NCI-H345 treated with DMSO at 0.1 percent for 48 hours (cell line): ENCODE data around the gene MS4A10.

Source experiments
- DNase-seq: peaks from one replicate; lab custom pipeline; 2025; ENCODE audit not compliant: unreplicated experiment; lab: John Stamatoyannopoulos, UW

Gene MS4A10

DNA sequence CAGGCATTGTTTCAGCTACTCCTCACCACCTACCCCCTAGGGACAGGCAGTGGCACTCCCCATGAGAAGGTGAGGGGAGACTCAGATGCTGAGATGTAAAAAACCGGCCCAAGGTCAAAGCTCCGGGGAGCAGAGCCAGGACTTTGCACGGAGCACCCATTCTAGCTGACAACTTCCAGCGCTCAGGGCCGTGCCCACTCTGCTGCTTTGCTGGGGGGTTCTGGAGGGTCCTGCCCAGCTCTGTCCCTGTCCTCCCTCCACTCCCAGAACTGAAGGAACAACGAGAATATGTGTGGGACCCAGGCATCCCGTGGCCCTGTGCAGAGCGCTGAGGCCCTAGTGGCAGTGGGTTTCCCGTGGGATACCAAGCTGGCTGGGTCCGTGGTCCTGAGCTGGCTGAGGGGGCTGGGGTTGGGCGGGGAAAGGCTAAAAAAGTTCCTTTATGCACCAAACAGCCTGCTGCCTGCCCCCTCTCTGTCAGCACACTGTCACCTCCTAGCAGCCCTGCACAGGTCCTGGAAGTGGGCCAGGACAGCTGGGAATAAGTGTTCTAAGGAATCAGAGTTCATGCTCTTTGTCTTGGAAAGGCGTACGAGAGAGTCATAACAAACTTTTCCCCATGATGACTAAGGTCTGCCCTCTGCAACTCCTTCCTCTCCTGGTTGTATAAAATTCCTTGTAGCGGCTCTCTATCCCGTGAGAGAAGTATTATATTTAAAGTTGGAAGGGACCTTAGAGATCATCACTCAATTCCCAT, 1.9 kb downstream of the MS4A10 start:
- no peak for DNase-seq

DNA sequence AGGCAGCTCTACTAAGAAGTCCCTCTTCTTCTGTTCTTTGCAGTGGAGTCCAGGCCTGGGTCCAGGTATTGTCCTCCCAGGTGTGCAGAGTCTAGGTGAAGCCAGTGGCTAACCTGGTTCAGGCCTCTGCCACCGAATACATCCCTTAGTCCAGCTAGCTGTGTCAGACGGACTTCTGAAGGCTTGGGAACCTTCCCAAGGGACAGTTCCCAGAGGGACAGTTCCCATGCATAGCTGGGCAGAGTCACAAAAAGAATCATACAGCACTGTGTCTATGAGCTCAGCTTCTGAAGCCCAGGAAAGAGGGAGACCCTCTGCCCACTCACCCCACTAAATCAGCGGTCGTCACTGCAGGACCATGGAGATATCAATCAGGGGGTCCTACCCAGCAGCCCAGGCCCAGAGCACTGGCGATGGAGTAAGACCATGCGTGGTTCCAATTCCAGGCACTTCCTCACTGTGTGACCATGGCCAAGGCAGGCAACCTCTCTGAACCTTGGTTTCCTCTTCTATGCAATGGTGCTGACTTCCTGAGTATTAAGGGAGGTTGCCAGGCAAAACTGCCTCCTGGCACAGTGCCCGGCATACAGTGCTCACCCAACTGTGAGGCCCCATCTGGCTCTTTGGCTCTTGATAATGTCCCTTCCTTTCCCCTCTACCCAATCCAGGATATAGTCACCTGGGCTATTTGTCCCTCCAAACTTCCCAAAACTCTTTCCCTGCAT, 3.4 kb downstream of the MS4A10 start:
- no peak for DNase-seq

DNA sequence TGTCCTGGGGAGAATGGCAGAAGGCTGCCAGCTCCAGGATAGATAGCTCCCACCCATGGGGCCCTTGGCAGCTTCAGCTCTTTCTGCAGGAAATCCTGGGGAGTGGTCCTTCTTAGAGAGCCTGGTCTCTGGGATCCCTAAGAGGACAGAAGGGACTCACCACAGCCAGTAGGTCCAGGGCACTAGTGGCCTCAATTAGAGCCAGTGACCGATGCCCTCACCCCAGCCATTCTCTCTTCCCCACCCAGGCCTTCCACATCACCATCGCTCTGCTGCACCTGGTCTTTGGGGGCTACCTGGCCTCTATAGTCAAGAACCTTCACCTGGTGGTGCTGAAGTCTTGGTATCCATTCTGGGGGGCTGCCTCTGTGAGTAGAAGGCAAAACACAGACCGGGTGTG, 5.6 kb downstream of the MS4A10 start:
- DNase-seq, result no peak

DNA sequence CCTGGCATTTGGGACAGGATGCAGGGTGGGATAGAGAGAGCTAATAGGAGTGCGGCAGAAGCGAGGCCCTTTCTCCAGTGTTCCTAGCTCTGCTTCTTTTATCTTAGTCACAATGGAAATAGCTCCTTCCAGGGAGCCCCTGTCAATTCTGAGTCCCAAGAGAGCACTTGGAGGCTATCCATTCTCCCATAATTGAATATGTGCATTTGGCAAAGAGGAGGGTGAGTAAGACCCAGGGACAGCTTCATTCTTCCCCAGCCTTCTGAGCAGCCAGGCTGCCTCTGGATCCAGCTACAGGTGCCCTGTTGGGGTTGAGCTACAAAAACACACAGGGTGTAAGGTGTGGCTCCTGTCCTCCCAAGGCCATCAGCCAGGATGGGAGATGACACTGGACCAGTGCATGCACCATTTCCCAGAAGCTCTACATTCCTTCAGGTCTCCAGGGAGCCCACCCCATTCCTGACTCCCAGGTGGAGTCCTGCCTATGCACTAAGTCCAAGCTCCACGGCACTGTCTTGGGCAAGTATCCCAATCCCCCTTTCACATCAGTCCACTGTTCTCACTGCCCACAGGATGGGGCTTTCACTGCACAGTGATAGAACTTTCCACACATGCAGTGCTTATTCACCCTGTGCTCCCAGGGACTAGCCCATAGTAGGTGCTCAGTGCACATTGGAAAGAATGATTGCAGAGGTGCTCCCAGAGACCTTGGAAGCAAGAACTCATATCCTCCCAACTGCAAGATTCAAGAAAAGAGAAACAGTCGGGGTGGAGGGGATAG, 6.2 kb downstream of the MS4A10 start:
- no peak for DNase-seq

DNA sequence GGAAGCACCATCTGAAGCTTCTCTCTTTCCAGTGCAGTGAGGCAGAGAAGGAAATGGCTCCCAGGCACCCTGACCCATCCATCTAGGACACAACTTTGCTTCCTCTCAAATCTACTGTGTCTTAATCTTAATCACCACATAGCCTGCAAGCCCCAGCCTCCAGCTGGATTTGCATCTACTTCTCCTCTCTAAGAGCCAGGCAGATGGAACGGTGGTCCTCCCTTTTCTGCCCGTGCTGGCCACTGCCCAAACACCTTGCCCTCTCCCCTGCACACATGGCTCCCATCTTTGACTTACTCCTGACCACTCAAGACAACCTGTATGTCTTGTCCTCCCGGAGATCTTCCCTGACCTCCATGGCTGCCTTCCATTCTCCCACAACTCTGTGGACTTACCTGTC, 7.4 kb downstream of the MS4A10 start:
- no peak for DNase-seq

DNA sequence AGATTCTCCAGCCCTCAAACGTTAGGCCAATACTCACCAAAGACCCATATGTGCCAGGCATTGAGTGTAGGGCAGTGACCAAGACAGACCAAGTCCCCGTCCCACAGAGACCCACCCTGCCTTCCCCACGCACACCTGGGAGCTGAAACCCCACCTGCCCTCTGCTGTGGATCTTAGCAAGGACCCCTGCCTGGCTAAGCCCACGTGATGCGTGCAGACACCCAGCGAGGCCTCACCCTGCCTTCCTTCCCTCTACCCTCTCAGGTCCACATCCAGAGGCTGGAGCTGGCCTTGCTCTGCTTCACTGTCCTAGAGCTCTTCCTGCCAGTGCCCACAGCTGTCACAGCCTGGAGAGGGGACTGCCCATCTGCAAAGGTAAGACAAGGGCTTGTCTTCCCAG, 10.2 kb downstream of the MS4A10 start:
- DNase-seq, result no peak

DNA sequence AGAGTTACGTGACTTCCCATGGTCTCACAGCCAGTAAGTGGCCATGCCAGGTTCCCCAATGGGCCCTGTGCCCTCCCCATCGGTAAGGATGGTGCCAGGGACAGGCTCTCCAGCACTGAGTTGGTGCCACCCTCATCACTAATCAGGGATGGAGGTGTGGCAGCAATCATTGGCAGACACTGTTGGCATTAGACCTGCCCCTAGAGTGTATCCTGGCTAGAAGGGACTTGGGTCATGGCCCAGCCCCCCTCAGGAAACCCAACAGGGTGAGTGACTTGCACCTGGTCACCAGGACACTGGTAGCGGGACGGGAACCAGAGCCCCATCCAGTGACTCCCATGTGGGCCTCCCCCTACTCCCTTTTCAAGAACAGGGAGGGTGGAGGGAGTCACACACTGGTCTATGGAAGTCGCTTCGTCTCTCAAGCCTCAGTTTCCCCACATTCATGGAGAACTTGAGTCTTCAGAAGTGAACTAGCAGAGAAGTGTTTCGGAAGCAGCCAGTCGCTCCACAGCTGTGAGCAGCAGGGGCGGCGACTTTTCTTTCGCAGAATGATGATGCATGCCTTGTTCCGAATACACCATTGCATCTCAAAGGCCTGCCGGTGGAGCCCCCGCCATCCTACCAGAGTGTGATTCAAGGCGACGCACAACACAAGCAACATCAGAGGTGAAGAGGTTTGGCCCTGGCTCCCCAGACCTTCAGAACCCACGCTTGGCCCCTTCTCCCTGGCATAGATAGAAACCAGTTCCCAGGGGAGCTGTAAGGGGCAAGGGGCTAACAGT, 12.9 kb downstream of the MS4A10 start:
- DNase-seq, result no peak

DNA sequence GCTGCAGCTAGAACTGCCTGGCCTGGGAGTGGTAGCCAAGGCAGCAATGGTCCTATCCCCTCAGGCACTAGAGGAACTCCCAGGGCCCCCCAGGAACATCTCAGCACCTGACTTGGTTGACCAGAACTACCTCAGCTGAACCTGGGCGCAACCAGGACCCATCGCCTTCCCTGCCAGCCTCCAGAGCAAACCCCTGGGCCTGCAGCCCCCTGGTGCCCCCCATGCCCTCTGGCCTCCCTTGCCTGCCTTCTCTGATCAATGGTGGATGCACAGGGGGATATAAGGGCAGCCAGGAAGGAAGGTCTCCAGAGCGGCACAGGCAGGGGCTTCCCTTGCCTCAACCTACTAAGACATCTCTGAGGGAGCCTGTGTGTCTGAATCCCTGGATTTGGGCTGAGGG, 13.5 kb downstream of the MS4A10 start:
- no peak for DNase-seq

DNA sequence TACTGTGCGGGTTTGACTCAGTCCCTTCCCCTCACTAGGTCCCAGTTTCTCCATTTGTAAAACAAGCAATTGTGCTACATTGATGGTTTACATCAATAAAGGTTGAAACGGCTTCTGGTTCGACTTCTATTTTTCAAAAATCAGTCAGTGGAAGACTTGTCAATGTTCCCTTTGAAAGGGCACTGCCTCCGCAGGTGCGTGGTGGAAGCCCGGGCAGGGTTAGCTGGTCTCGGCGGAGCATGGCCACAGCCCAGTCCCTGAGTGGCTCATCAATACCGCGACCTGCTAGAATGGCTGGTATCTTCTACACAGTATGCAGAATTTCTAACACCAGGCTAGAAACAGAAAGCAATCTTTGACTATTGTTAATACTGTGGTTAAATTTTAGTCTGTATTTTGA, 16.1 kb downstream of the MS4A10 start:
- no peak for DNase-seq

DNA sequence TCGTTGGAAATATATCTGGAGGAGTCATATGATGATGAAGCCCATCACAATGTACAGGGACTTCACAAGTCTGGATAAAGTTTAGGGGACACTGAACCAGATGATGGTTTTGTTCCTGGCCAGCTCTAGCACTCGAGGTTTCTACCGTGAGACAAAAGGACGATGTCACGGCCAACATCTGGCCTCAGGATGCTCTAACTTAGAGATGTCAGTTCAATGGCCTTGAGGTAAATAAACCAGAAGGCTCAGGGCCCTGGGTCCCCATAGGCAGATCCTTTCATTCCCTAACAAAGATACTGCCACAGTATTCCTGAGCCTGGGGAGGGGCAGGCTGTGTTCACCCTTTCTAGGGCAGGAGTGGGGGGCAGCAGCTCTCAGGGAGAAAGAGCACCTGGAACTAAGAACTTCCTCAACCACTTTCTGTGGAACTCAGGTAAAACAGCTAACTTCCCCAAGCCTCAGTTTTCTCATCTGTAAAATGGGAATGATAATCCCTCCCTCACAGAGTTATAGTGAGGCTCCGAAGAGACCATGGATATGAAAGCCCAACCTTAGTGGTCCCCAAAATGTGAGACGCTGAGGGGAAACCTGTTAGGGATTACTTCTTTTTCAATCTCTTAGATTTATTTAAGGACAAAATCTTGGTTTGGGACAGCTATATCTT, 18.3 kb downstream of the MS4A10 start:
- DNase-seq, result no peak

DNA sequence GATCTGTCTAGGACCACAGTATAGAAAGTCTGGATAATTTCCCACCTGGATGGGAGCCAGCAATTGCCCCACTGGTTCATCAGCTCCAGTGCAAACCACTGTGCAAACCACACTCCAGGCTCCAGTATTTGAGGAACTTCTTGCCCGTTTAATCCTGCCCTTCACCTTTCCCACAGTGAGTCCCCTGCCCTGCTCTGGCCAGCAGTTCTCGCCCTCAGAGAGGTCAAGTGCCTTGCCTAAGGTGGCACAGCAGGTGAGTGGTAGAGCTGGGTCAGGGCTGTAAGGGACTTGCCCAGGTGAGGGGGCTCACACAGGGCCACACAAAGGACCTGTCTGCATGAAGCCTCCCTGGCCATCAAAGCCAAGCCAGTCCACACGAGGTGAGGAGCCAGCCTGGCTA, 24.1 kb downstream of the MS4A10 start:
- DNase-seq, result no peak

DNA sequence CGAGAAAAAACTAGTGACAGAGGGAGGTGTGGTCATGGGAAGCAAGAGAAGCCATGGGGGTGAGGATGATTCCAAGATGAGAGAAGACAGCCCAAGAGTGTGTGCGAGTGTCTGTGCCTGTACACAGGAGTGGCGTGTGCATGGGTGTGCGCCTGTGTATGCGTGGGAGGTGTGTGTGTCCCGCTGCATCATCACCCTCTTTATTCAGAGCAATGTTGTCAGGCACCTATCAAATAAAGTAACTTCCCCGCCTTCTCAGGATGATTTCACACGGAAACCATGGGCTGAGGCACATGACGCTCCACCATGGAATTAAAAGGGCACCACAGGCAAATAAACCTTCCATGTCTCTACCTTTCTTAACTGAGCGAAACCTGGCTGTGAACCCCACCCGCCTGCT, 24.6 kb downstream of the MS4A10 start:
- no peak for DNase-seq

DNA sequence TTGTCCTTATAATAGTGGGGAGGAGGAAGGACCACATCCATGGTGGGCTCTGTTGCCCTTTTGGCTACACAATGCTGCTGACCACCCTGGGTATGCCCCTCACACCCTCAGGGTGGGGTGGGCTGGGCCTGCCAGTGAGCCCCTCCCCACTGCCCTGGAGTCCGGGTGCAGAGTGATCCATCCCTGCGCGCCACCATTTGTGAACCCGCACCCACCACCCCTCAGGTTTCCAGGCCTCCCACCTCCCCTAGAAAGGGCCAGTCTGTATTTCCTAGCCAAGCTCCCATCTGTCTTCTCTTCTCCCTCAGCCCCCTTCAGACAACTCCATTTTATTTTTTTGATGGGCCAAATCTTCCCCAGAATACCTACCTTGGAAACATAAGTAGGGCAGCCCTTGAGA, 25.0 kb downstream of the MS4A10 start:
- DNase-seq, result no peak

DNA sequence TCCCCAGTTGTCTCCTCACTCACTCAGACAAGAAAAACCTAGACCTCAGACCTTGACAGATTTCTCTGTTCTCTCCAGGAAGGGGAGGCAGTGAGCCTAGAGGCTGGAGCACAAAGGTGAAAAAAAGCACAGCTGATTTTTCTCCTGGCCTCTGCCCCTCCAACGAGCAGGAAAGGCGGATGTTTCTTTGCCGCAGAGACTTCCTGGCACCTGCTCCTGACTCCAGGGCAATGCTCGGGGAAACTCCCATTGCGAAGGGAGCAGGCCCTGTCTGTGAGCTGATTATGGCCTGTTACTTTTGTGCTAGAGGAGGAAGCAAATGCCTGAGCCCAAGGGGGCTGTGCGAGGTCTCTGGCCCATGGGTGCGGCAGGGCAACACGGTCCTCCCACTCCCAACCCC, 25.4 kb downstream of the MS4A10 start:
- no peak for DNase-seq

DNA sequence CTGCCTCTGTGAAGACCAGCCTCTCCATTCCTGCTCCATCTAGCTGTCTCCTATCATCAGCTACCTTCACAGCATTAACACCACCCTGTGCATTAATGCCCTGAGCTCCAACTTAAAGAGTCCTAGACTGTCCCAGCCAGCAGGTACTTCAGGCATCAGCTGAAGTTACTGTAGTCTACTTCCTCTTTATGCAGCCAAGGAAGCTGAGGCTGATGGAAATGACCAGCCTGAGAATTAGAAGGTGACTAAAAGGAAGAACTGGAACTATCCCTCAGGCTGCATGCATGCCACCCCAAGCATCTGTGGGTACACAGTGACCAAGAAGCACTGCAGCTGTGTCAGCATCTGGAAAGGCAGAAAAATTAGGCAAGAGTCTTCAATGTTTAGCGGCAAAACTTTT, 28.2 kb downstream of the MS4A10 start:
- no peak for DNase-seq

DNA sequence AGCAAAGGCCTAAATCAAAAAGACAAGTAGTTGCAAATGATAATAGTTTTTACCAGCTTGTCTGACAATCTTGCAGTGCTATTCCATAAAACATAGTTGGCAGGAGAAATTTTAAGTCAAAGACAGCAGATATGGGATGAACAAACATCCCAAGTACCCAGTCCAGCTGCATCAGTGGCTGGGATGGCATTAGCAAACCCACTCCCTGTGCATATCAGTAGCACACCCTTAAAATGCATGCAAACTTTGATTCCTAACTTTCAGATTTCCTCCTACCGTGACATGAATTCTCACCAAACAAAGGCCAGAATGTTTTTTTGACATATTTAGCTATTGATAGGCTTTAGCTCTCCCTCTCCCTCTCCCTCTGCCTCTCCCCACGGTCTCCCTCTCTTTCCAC, 29.0 kb downstream of the MS4A10 start:
- no peak for DNase-seq

DNA sequence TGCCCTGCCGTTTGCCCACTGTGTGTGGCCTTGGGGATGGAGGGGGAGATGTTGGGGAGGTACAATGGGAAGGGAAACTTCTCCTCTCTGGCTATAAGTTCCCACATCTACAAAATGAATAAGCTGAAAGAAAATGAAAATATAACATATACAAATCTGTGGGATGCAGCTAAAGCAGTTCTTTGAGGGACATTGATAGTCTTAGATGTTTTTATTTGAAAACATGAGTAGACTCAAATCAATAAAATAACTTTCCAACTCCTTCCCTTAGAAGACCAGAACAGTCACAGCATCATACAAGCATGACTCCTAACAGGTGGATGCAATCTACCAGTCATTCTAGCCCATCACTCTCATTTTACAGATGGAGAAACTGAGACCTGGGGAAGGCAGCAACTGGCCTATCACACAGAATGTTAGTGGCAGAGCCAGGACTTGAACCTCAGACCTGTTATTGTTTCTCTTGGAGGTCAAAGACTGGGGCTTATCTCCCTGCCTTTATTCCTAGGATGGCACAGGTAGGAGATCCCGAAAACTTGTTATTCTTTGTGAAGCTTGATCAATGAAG, 31.5 kb downstream of the MS4A10 start:
- no peak for DNase-seq

DNA sequence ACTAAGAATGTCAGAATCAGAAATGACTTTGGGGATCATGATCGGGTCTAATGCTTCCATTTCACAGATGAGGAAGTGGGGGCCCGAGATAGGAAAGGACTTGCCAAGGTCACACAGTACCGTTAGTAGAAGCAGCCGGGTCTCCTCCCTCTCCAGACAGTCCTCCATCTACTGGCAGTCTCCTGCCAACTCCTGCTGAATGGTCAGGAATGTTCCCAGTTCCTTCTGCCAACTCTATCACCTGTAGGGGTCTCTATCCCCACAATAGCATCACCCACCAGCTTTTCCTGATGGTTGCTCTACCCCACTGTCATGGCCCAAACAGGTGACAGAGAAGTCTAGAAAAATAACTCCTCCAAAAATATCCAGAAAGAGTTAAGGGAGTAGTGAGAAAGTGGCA, 32.9 kb downstream of the MS4A10 start:
- no peak for DNase-seq

DNA sequence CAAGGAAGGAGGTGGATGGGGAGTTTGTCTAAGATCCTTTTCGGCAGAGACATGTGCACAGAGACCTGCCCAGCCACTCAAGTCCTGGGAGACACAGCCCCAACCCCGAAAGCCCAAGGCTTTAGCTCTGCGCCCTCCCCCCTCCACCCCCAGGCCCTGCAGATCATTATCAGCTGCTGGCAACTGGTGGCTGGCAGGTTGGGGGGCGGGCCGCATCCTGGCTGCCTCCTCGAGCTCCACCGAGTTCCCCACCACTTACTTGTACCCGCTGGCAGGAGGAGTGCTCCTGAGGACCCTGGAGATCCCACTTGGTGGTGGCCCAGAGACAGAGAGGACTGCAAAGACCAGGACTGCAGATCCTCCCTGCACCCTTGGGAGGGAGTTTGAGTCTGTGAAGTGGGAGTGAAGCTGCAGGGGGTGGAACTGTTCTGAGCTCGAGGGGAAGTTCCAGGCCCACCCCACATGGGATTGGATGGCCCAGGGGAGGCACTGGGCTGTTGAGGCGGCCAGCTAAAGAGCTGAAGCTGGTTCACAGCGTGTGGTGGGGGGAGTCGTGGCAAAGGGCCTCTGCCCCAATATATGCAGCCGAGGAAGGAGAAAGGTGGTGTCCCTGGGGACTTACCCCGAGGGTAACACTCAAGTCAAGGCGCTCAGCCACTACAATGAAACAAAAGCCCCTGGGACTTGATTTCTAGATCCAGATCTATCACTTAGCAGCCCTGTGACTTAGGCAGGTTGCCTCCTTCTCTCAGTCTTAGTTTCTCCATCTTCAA, 36.9 kb downstream of the MS4A10 start:
- no peak for DNase-seq
